GM04504 (cell line): Measurements from ENCODE around the gene TRAF1.
"Not testable (repeated sequence)": the region's sequence is repeated elsewhere in the genome, so short reads cannot be mapped to it uniquely, and the experiment has no call there.

ENCODE experiments used
- DNase-seq: peaks from one replicate; pipeline ENCODE4 v3.0.0-alpha.2; 2012; ENCODE audit warnings: low read depth

The TRAF1 gene, protein sequence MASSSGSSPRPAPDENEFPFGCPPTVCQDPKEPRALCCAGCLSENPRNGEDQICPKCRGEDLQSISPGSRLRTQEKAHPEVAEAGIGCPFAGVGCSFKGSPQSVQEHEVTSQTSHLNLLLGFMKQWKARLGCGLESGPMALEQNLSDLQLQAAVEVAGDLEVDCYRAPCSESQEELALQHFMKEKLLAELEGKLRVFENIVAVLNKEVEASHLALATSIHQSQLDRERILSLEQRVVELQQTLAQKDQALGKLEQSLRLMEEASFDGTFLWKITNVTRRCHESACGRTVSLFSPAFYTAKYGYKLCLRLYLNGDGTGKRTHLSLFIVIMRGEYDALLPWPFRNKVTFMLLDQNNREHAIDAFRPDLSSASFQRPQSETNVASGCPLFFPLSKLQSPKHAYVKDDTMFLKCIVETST

GRCh38 chr9:120926397-120926928, at the start of gene TRAF1:
Gene TRAF1, minus strand, starts transcription at chr9:120926796. Its CDS starts 721 bp downstream, at chr9:120926075.
- no peak for DNase-seq

DNA sequence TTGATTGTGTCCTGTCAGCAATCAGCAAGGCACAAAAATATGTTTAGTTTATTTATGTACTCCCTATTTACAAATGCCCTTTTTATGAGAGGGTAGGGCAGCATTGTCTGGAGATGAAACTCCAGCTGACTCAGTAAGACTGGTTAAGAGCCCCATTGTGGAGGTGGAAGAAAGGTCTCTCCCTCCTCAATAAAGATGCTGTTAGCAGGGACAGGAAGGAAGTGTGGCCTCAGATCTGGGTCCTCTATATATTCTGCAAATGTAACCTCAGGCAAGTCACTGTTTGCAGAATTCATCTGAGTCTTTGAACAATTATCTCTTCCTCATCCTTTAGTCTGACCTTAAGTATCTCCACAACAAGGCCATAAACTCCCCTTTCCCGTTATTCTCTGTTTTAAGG, 48.3 kb upstream of the TRAF1 start:
- no peak for DNase-seq

- no peak for DNase-seq
Measured at GRCh38 chr9:120974181-120974580, 47.6 kb upstream of the TRAF1 start.

GRCh38 chr9:120971938-120972337, 45.3 kb upstream of the TRAF1 start:
- no peak for DNase-seq

GRCh38 chr9:120971471-120971870, 44.9 kb upstream of the TRAF1 start:
- not testable (repeated sequence) for DNase-seq

GRCh38 chr9:120970244-120970643, 43.6 kb upstream of the TRAF1 start:
- DNase-seq, result no peak

DNA sequence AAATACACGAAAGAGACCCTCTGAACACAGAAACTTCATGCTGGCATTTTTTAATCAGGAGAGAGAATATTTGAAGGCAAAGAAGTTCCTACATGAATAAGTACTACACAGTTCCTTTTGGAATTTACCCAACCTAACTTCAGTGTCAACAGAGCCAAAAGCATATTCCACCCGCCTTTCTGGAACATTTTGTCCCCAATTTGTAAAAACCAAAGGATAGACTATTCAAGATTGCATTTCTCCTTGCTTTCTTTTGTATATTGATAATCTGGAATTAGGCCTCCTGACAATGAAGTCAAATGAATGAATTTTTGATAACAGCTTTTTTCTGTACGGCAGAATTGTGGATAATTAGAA, 39.4 kb upstream of the TRAF1 start:
- no peak for DNase-seq

DNA sequence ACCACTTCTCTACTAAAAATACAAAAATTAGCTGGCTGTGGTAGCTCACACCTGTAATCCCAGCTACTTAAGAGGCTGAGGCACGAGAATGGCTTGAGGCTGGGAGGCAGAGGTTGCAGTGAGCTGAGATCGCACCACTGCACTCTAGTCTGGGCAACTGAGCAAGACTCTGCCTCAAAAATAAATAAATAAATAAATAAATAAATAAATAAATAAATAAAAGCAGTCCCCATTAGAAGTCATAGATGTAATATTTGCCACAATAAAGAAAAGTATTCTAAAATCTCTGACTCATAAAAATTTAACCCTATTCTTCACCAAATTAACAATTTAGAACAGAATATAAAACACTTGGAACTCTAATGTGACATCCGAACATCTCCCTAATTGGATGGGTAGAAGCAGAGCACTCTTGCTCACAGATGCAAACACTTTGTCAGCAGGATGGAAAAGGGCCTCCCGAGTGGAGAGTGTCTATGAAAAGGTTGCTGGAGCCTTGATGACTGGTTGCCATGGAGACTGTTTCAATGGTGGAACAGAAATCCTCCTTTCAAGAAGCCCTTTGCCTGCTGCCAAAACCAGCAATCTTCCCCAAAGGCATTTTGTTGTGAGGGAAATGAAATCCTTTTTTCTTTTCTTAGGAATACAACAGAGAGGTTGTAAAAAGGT, 38.9 kb upstream of the TRAF1 start:
- DNase-seq, result no peak

- DNase-seq, result no peak
Measured at GRCh38 chr9:120961936-120962335, 35.3 kb upstream of the TRAF1 start.

- DNase-seq, result no peak
Measured at GRCh38 chr9:120960001-120960400, 33.4 kb upstream of the TRAF1 start.

- DNase-seq, result no peak
Measured at GRCh38 chr9:120956862-120957261, 30.3 kb upstream of the TRAF1 start.

- no peak for DNase-seq
Measured at GRCh38 chr9:120951960-120952618, 25.5 kb upstream of the TRAF1 start.

- DNase-seq, result no peak
Measured at GRCh38 chr9:120950421-120951388, 24.1 kb upstream of the TRAF1 start.

GRCh38 chr9:120949290-120949689, 22.7 kb upstream of the TRAF1 start:
- no peak for DNase-seq

- DNase-seq, result no peak
Measured at GRCh38 chr9:120948824-120949223, 22.2 kb upstream of the TRAF1 start.

DNA sequence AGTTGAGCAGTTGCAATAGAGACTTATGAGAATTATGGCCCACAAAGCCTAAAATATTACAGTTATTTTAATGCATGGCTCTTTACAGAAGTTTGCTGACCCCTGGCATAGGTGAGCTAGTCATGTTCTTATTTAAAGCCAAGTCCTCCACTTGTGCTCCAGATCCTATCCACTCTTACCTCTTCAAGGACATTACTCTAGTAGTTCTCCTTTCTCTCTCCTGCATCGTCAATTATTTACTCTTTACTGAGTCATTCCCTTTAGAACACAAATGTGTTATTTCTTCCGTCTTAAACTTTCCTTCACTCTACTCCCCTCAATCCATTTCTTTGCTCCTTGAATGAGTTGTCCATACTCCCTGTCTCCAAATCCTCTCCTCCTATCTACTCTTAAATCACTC, 20.6 kb upstream of the TRAF1 start:
- DNase-seq, result no peak

GRCh38 chr9:120946259-120946658, 19.7 kb upstream of the TRAF1 start:
- DNase-seq, result no peak

DNA sequence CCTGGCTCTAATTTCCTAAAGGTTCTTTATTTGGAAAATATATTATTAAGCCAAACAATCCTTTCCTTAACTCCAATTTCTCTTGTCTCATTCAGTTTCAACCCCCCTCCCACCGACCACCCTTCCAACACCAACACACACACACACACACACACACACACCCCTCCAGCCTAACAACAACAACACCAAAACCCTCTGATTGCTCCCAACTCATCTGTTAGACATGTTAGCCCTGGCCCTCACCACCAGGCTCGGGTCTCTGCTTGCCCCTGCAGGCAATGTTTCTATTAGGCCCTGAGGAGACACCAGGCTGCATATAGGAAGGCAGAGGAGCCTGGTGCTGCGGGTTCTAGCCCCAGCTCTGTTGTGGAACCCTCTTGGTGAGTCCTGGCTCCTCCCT, 18.4 kb upstream of the TRAF1 start:
- DNase-seq, result no peak

- no peak for DNase-seq
Measured at GRCh38 chr9:120944434-120944843, 17.8 kb upstream of the TRAF1 start.

- no peak for DNase-seq
Measured at GRCh38 chr9:120942186-120943001, 15.8 kb upstream of the TRAF1 start.
